Measurements from ENCODE around the gene CHST11. TPM values are rescaled to one million over a fixed set of nuclear protein-coding genes. Genes with fewer than 3 reads are reported as not detected.

CHST11 gene
- total and polyA plus RNA-seq, 2 donors from 2014 or later, result 2.0 to 23.3 TPM

DNA sequence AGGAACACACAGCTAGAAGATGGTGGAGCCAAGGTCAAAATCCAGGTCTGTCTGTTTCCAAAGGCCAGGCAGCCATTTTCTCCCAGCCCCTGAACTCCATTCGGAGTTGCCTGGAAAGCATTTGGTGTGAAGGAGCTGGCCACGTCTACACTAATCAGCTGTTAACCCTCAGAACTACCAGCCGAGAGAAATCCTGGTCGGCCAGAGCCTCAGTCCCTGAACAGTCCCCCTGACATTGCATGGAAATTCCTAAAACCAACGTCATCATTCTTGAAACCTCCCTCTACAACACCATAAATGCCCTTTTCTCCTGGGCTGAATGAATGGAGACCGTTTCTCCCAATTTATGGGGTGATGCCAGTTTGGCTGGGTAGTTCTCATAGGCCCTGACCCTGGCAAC lies 255.7 kb downstream of the CHST11 start:
- no peaks in the 10 kb centered on the region for H3K4me1 ChIP-seq (ENCODE audit: control insufficient read depth in 2 of 3, insufficient read depth in 2 of 3, low read depth in 1 of 3, low read length in 3 of 3)
- FAIRE-seq, result no peak
- H3K36me3 ChIP-seq (ENCODE audit: control insufficient read depth in 2 of 3, insufficient read depth in 3 of 3, low read length in 3 of 3), result no peaks in the 10 kb centered on the region
- H3K4me3 ChIP-seq (ENCODE audit: low read length in 3 of 3), result no peak overlapping the region
- H3K27ac ChIP-seq (ENCODE audit: low read depth in 2 of 2, low read length in 2 of 2), result no peak overlapping the region
- H3K9me3 ChIP-seq (ENCODE audit: control insufficient read depth in 2 of 3, insufficient read depth in 1 of 3, low read length in 3 of 3), result no peaks in the 10 kb centered on the region
- H3K9ac ChIP-seq (ENCODE audit: low read length in 3 of 3), result no peak overlapping the region
- intact Hi-C loops (cut with DNase I), result no loop called here
- H3K27me3 ChIP-seq (ENCODE audit: control insufficient read depth, insufficient read depth, low read length), result no peaks in the 10 kb centered on the region
- DNase-seq, result peak in 1 of 5 donors; percentile 32
- TF ChIP-seq, protein P1, sequence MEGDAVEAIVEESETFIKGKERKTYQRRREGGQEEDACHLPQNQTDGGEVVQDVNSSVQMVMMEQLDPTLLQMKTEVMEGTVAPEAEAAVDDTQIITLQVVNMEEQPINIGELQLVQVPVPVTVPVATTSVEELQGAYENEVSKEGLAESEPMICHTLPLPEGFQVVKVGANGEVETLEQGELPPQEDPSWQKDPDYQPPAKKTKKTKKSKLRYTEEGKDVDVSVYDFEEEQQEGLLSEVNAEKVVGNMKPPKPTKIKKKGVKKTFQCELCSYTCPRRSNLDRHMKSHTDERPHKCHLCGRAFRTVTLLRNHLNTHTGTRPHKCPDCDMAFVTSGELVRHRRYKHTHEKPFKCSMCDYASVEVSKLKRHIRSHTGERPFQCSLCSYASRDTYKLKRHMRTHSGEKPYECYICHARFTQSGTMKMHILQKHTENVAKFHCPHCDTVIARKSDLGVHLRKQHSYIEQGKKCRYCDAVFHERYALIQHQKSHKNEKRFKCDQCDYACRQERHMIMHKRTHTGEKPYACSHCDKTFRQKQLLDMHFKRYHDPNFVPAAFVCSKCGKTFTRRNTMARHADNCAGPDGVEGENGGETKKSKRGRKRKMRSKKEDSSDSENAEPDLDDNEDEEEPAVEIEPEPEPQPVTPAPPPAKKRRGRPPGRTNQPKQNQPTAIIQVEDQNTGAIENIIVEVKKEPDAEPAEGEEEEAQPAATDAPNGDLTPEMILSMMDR (IDR thresholded peaks at IDR 0.05; ENCODE audit: borderline replicate concordance, extremely low read depth, insufficient read depth), result no peak

DNA sequence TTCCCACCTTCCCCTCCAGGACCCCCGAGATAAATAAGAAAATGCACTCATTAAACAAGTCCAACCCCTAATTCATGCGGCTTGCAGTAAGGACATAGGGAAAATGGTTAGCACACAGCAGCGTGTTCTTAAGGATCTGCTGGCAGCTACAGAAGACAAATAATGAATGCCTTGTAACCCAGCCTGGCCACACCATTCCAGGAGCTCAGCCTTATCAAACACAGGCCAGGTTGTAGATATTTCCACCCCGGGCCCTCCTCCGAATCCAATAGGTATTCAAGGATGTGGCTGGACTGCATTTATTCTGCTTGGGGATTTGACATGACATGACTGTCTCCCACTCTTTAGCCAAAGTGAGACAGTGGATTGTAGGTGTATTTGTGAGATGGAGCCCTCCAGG lies 256.2 kb downstream of the CHST11 start:
- no peak for FAIRE-seq
- intact Hi-C loops (cut with DNase I), result no loop called here
- Histone ChIP-seq H3K4me3 (ENCODE audit: low read length in 3 of 3) (no peak overlapping the region), H3K27me3 (ENCODE audit: control insufficient read depth, insufficient read depth, low read length) (no peaks in the 10 kb centered on the region), H3K4me1 (ENCODE audit: control insufficient read depth in 2 of 3, insufficient read depth in 2 of 3, low read depth in 1 of 3, low read length in 3 of 3) (no peaks in the 10 kb centered on the region), H3K27ac (ENCODE audit: low read depth in 2 of 2, low read length in 2 of 2) (no peak overlapping the region), H3K9ac (ENCODE audit: low read length in 3 of 3) (no peak overlapping the region), H3K9me3 (ENCODE audit: control insufficient read depth in 2 of 3, insufficient read depth in 1 of 3, low read length in 3 of 3) (no peaks in the 10 kb centered on the region), H3K36me3 (ENCODE audit: control insufficient read depth in 2 of 3, insufficient read depth in 3 of 3, low read length in 3 of 3) (no peaks in the 10 kb centered on the region)
- TF ChIP-seq, protein P1 (IDR thresholded peaks at IDR 0.05; ENCODE audit: borderline replicate concordance, extremely low read depth, insufficient read depth), result no peak
- no peak for DNase-seq

DNA sequence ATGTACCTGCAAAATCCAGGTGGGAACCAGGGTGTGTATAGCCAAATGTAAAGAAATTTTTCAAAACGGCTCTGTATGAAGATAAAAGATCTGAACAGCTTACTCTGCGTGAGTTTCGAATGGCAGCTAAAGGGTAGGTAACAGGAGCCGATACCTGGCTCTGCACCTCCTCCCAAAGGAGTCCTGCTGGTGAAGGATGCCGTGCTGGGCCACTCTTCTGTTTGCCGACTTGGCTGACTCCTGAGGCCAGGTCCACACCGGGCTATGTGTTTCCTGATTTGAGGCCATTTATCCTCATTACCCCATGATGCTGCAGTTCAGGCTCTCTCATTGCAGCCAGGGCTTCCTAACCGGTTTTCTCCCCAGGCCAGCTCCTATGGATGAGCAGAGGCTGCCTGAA lies 256.7 kb downstream of the CHST11 start:
- intact Hi-C loops (cut with DNase I), result no loop called here

More for the DNA sequence above, 256.7 kb downstream of the CHST11 start:
- no peaks in the 10 kb centered on the region for H3K27me3 ChIP-seq (ENCODE audit: control insufficient read depth, insufficient read depth, low read length)
- H3K27ac ChIP-seq (ENCODE audit: low read depth in 2 of 2, low read length in 2 of 2), result no peak overlapping the region
- H3K36me3 ChIP-seq (ENCODE audit: control insufficient read depth in 2 of 3, insufficient read depth in 3 of 3, low read length in 3 of 3), result no peaks in the 10 kb centered on the region
- TF ChIP-seq, protein P1 (IDR thresholded peaks at IDR 0.05; ENCODE audit: borderline replicate concordance, extremely low read depth, insufficient read depth), result no peak
- no peak for FAIRE-seq
- no peak overlapping the region for H3K9ac ChIP-seq (ENCODE audit: low read length in 3 of 3)
- DNase-seq, result peak in 1 of 5 donors; percentile 53
- no peaks in the 10 kb centered on the region for H3K9me3 ChIP-seq (ENCODE audit: control insufficient read depth in 2 of 3, insufficient read depth in 1 of 3, low read length in 3 of 3)
- no peak overlapping the region for H3K4me3 ChIP-seq (ENCODE audit: low read length in 3 of 3)
- no peaks in the 10 kb centered on the region for H3K4me1 ChIP-seq (ENCODE audit: control insufficient read depth in 2 of 3, insufficient read depth in 2 of 3, low read depth in 1 of 3, low read length in 3 of 3)
